PC-3 (cell line): ENCODE results near the gene CAPN10. TPM values are rescaled to one million over a fixed set of nuclear protein-coding genes. Genes with fewer than 3 reads are reported as not detected.

ENCODE experiments used
- ATAC-seq: fragments of 200-7000 bp; cut with Tn5 transposase; 2 replicates; pipeline ENCODE4 v1.9.1; 2020; ENCODE audit warnings: mild to moderate bottlenecking, moderate library complexity
- BruUV-seq: library from RNA; stranded (reverse); fragments of 400-500 nt; replicated peaks from 2 replicates; lab custom pipeline; 2021; lab: Mats Ljungman, UMichigan
- CTCF ChIA-PET: fragments of 300-600 bp; sonication (Branson Sonifier 250); formaldehyde crosslinking; loops from one replicate; lab custom pipeline; 2022; ENCODE audit warnings: antibody characterized with exemption; lab: Charles Lee
- POLR2A ChIA-PET: fragments of 300-600 bp; sonication (Branson Sonifier 250); formaldehyde crosslinking; loops from one replicate; lab custom pipeline; 2022; ENCODE audit warnings: antibody characterized with exemption; ENCODE audit not compliant: unreplicated experiment; lab: Charles Lee
- DNase-seq: peaks from one replicate; pipeline ENCODE4 v3.0.0-alpha.2; 2015
- H2AFZ ChIP-seq: fragments of 300-600 bp; sonication (generic); 2 replicates; pipeline ENCODE4 v1.6.0; 2016; ENCODE audit warnings: antibody characterized with exemption, low read length
- H3F3A ChIP-seq: fragments of 300-600 bp; sonication (generic); one replicate; pipeline ENCODE4 v1.6.0; 2017; ENCODE audit warnings: antibody characterized with exemption, low read length, control low read depth, mild to moderate bottlenecking; ENCODE audit not compliant: unreplicated experiment
- H3K27ac ChIP-seq: fragments of 300-600 bp; sonication (generic); 2 replicates; pipeline ENCODE4 v1.5.1; 2016; ENCODE audit warnings: mild to moderate bottlenecking, low read length
- H3K27me3 ChIP-seq: fragments of 300-600 bp; sonication (generic); 2 replicates; pipeline ENCODE4 v1.6.1; 2016; ENCODE audit warnings: low read length, mixed read lengths
- H3K36me3 ChIP-seq: fragments of 300-600 bp; sonication (generic); 2 replicates; pipeline ENCODE4 v1.6.1; 2016; ENCODE audit warnings: low read depth, mixed run types, low read length, mixed read lengths
- H3K4me1 ChIP-seq: fragments of 300-600 bp; sonication (generic); 2 replicates; pipeline ENCODE4 v1.5.1; 2016; ENCODE audit warnings: low read length; ENCODE audit not compliant: insufficient read depth
- H3K4me2 ChIP-seq: fragments of 300-600 bp; sonication (generic); 2 replicates; pipeline ENCODE4 v1.6.0; 2016; ENCODE audit warnings: low read length
- H3K4me3 ChIP-seq: fragments of 300-600 bp; sonication (generic); 2 replicates; pipeline ENCODE4 v1.5.1; 2016; ENCODE audit warnings: mild to moderate bottlenecking, low read length, mixed read lengths
- H3K79me2 ChIP-seq: fragments of 300-600 bp; sonication (generic); 2 replicates; pipeline ENCODE4 v1.6.1; 2017; ENCODE audit warnings: low read length, mixed read lengths
- H3K9ac ChIP-seq: fragments of 300-600 bp; sonication (generic); 2 replicates; pipeline ENCODE4 v1.6.0; 2016; ENCODE audit warnings: mild to moderate bottlenecking, low read length
- H3K9me2 ChIP-seq: fragments of 300-600 bp; sonication (generic); replicated peaks from 2 replicates; pipeline ENCODE4 v1.6.1; 2016; ENCODE audit warnings: mixed run types, low read length, mixed read lengths
- H3K9me3 ChIP-seq: fragments of 300-600 bp; sonication (generic); 2 replicates; pipeline ENCODE4 v1.6.1; 2016; ENCODE audit warnings: low read length, mixed read lengths
- H4K20me1 ChIP-seq: fragments of 300-600 bp; sonication (generic); 2 replicates; pipeline ENCODE4 v1.6.1; 2016; ENCODE audit warnings: low read length, mixed read lengths
- EZH2 ChIP-seq: fragments of 300-600 bp; sonication (generic); IDR thresholded peaks from one replicate; pipeline ENCODE4 v1.6.1; 2017; ENCODE audit warnings: antibody characterized with exemption, mild to moderate bottlenecking, low read length; ENCODE audit not compliant: unreplicated experiment
- EZH2phosphoT487 ChIP-seq: fragments of 300-600 bp; sonication (generic); IDR thresholded peaks from 2 replicates; pipeline ENCODE4 v1.6.1; 2018; ENCODE audit warnings: mild to moderate bottlenecking, antibody characterized with exemption, low read length, borderline replicate concordance
- intact Hi-C: fragments of 100-400 bp; cut with micrococcal nuclease; formaldehyde crosslinking; loops from 2 replicates; pipeline ENCODE4 v1.9.0; 2023
- total RNA-seq: library from RNA; depleted of rRNA; stranded (reverse); fragments of >200 nt; gene quantifications from 2 replicates; pipeline ENCODE4 v1.2.3, GENCODE V29; 2014
- TF ChIP-seq, protein P1 (sequence below): fragments of 300-600 bp; sonication (generic); conservative IDR thresholded peaks from 2 replicates; pipeline ENCODE4 v1.5.1; 2017; ENCODE audit warnings: antibody characterized with exemption, low read depth, mild to moderate bottlenecking, low read length

CAPN10 gene
- total RNA-seq, 1 experiment from 2014 or later, result 32.2 TPM

- ChIA-PET POLR2A (no interaction called here), CTCF (interaction anchor here (0.6 kb wide), 1 partner anchor 884 kb away, joined by 3 read pairs; no protein-coding TSS in a partner anchor)
- Histone ChIP-seq H3K27ac (no peak overlapping the region), H2AFZ (no peak overlapping the region), H3K4me3 (no peak overlapping the region), H3K9me2 (no peaks in the 10 kb centered on the region), H4K20me1 (no peaks in the 10 kb centered on the region), H3K79me2 (no peaks in the 10 kb centered on the region), H3K4me2 (no peak overlapping the region), H3F3A (no peaks in the 10 kb centered on the region), H3K9ac (no peak overlapping the region), H3K36me3 (no peaks in the 10 kb centered on the region), H3K4me1 (no peaks in the 10 kb centered on the region), H3K9me3 (no peaks in the 10 kb centered on the region), H3K27me3 (no peaks in the 10 kb centered on the region)
- no TSS peak for BruUV-seq
- no peak for TF ChIP-seq EZH2
- TF ChIP-seq, protein P1, sequence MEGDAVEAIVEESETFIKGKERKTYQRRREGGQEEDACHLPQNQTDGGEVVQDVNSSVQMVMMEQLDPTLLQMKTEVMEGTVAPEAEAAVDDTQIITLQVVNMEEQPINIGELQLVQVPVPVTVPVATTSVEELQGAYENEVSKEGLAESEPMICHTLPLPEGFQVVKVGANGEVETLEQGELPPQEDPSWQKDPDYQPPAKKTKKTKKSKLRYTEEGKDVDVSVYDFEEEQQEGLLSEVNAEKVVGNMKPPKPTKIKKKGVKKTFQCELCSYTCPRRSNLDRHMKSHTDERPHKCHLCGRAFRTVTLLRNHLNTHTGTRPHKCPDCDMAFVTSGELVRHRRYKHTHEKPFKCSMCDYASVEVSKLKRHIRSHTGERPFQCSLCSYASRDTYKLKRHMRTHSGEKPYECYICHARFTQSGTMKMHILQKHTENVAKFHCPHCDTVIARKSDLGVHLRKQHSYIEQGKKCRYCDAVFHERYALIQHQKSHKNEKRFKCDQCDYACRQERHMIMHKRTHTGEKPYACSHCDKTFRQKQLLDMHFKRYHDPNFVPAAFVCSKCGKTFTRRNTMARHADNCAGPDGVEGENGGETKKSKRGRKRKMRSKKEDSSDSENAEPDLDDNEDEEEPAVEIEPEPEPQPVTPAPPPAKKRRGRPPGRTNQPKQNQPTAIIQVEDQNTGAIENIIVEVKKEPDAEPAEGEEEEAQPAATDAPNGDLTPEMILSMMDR, result no peak
- no peak for TF ChIP-seq EZH2phosphoT487
- no peak for DNase-seq
- no peak for ATAC-seq
- intact Hi-C loops, result no loop called here
Measured at GRCh38 chr2:240603846-240604245, 17.3 kb downstream of the CAPN10 start.

GRCh38 chr2:240604291-240604938, 17.9 kb downstream of the CAPN10 start:
- no peak overlapping the region for H3K4me2 ChIP-seq
- ChIA-PET POLR2A (no interaction called here), CTCF (interaction anchor here (0.6 kb wide), 1 partner anchor 883 kb away, joined by 3 read pairs; no protein-coding TSS in a partner anchor)
- intact Hi-C loops, result no loop called here
- H3K27ac ChIP-seq, result no peak overlapping the region
- no peaks in the 10 kb centered on the region for H4K20me1 ChIP-seq
- H3K36me3 ChIP-seq, result no peaks in the 10 kb centered on the region
- peak; percentile 16 for DNase-seq
- no TSS peak for BruUV-seq
- ATAC-seq, result peak; percentile 56
- TF ChIP-seq EZH2, result no peak
- TF ChIP-seq, protein P1, result peak; percentile 47
- TF ChIP-seq EZH2phosphoT487, result no peak
- no peaks in the 10 kb centered on the region for H3K27me3 ChIP-seq
- H3K4me3 ChIP-seq, result no peak overlapping the region
- H2AFZ ChIP-seq, result no peak overlapping the region
- H3K9me3 ChIP-seq, result no peaks in the 10 kb centered on the region
- no peaks in the 10 kb centered on the region for H3K79me2 ChIP-seq
- H3K4me1 ChIP-seq, result no peaks in the 10 kb centered on the region
- H3K9ac ChIP-seq, result no peak overlapping the region
- no peaks in the 10 kb centered on the region for H3F3A ChIP-seq
- no peaks in the 10 kb centered on the region for H3K9me2 ChIP-seq

- ATAC-seq (no peak; the same call in 1 of the 2 replicates), DNase-seq (no peak)
- ChIA-PET POLR2A (no interaction called here), CTCF (no interaction called here)
- no peak overlapping the region for H3K27ac ChIP-seq
- H3K9me3 ChIP-seq, result no peaks in the 10 kb centered on the region
- no peaks in the 10 kb centered on the region for H3K4me1 ChIP-seq
- H3K79me2 ChIP-seq, result no peaks in the 10 kb centered on the region
- no peaks in the 10 kb centered on the region for H3K36me3 ChIP-seq
- BruUV-seq, result no TSS peak
- no peak overlapping the region for H3K9ac ChIP-seq
- H3K4me2 ChIP-seq, result no peak overlapping the region
- H4K20me1 ChIP-seq, result no peaks in the 10 kb centered on the region
- no peaks in the 10 kb centered on the region for H3K9me2 ChIP-seq
- no peaks in the 10 kb centered on the region for H3F3A ChIP-seq
- H2AFZ ChIP-seq, result no peak overlapping the region
- no peak overlapping the region for H3K4me3 ChIP-seq
- TF ChIP-seq EZH2 (no peak), EZH2phosphoT487 (no peak)
- TF ChIP-seq, protein P1, result no peak
- no peaks in the 10 kb centered on the region for H3K27me3 ChIP-seq
- intact Hi-C loops, result no loop called here
Measured at GRCh38 chr2:240604939-240605716, 18.6 kb downstream of the CAPN10 start.
